Spinal cord (tissue), 10 donors: ENCODE measurements around the gene SEL1L3. TPM values are rescaled to one million over a fixed set of nuclear protein-coding genes. Genes with fewer than 3 reads are reported as not detected.

Experiments
- DNase-seq, 6 donors: peaks; one replicate each; pipeline versions ENCODE4 v3.0.0 to v3.0.0-alpha.2; 2013 to 2015; ENCODE audit warnings: low spot score in 6 of 6, low read depth in 4 of 6
- H3K27ac ChIP-seq: one replicate; pipeline ENCODE4 v1.5.1; 2013; ENCODE audit warnings: low read depth, low read length, control low read depth
- H3K27me3 ChIP-seq: one replicate; pipeline ENCODE4 v1.6.1; 2013; ENCODE audit warnings: low read length; ENCODE audit not compliant: control insufficient read depth, insufficient read depth
- H3K36me3 ChIP-seq: one replicate; pipeline ENCODE4 v1.6.1; 2013; ENCODE audit warnings: low read length; ENCODE audit not compliant: control insufficient read depth, insufficient read depth
- H3K4me1 ChIP-seq: one replicate; pipeline ENCODE4 v1.6.1; 2013; ENCODE audit warnings: low read length; ENCODE audit not compliant: control insufficient read depth, insufficient read depth
- H3K4me3 ChIP-seq: one replicate; pipeline ENCODE4 v1.5.1; 2013; ENCODE audit warnings: low read depth, low read length, control low read depth
- H3K9me3 ChIP-seq: one replicate; pipeline ENCODE4 v1.6.1; 2013; ENCODE audit warnings: low read length; ENCODE audit not compliant: control insufficient read depth, insufficient read depth
- WGBS: methylation state at CpG from one replicate; pipeline ENCODE4 v1.1.5; 2013; ENCODE audit warnings: missing lambda C conversion rate; ENCODE audit not compliant: insufficient coverage; 5-methylcytosine and 5-hydroxymethylcytosine counted together
- polyA plus RNA-seq, 2 donors: library from polyadenylated mRNA; unstranded; fragments of 120-200 nt; gene quantifications; one replicate each; pipeline ENCODE4 v1.2.1, GENCODE V29; 2013; ENCODE audit not compliant: insufficient read length in 2 of 2
- total RNA-seq, 2 donors: library from RNA; depleted of rRNA in 1 of 2; stranded (reverse); fragments of 120-200 nt in 1 of 2; fragments of >200 nt in 1 of 2; gene quantifications; one replicate each; pipeline versions ENCODE4 v1.2.3 to v1.2.4, GENCODE V29; 2013 to 2014
- donor health status: healthy.

The SEL1L3 gene
- total and polyA plus RNA-seq, 4 donors = 19.2 to 27.5 (median 22.6) TPM

DNA sequence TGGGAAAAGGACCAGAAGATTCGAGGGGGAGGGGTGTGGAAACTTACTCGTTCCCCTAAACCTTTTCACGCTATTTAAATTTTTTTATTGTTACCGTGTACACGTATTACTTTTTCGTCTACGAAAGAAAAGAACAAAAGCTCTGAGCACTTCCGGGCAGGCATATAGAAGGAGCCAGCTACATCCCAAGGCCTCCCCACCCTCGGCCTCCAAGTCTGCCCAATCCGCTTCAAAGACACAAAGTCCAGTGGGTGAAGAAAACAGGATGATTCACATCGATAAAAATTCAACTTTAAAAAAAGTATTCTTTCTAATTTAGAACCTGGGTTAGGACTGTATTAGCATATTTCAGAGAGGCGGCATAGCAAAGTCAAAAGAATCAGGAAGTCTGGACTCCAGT, 23.1 kb downstream of the SEL1L3 start:
- H3K27ac ChIP-seq = no peak overlapping the region
- no peak for DNase-seq
- no peaks in the 10 kb centered on the region for H3K4me1 ChIP-seq
- H3K27me3 ChIP-seq = no peaks in the 10 kb centered on the region
- 60% methylated on average over 7 of the region's 12 CpGs for WGBS
- no peaks in the 10 kb centered on the region for H3K9me3 ChIP-seq
- H3K36me3 ChIP-seq = peaks cover 5% of the 10 kb centered on the region
- no peak overlapping the region for H3K4me3 ChIP-seq

GRCh38 chr4:25839233-25839632, 23.6 kb downstream of the SEL1L3 start:
- Histone ChIP-seq H3K9me3 (no peaks in the 10 kb centered on the region), H3K27me3 (no peaks in the 10 kb centered on the region), H3K4me1 (no peaks in the 10 kb centered on the region), H3K27ac (no peak overlapping the region), H3K36me3 (peaks cover 5% of the 10 kb centered on the region), H3K4me3 (no peak overlapping the region)
- WGBS = 76% methylated on average over 6 of the region's 8 CpGs
- DNase-seq = no peak

DNA sequence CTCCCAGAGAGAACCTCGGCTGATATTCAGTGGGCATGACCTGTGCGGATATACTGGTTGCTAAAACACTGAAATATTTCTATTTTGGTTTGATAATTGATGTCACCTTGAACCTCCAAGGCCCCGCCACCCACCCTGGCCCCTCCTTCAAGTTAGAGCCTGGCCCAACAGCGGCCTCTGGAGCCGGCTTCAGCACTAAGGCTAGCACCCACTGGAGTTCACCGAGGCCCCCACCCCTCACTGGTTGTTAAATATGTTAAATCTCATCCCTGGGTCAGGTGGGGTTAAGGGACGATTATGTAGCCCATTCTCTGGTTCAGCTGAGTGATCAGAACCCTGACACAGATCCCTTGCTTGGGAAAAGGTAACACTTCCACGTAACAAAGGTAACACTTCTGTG, 24.3 kb downstream of the SEL1L3 start:
- WGBS = 67% methylated on average over 1 of the region's 8 CpGs
- Histone ChIP-seq H3K4me1 (no peaks in the 10 kb centered on the region), H3K9me3 (no peaks in the 10 kb centered on the region), H3K27me3 (no peaks in the 10 kb centered on the region), H3K4me3 (no peak overlapping the region), H3K27ac (no peak overlapping the region), H3K36me3 (peaks cover 1% of the 10 kb centered on the region)
- no peak for DNase-seq

GRCh38 chr4:25837107-25837506, 25.7 kb downstream of the SEL1L3 start:
- Histone ChIP-seq H3K4me3 (no peak overlapping the region), H3K9me3 (no peaks in the 10 kb centered on the region), H3K27me3 (no peaks in the 10 kb centered on the region), H3K36me3 (no peaks in the 10 kb centered on the region), H3K27ac (no peak overlapping the region), H3K4me1 (no peaks in the 10 kb centered on the region)
- WGBS = 91% methylated on average over 1 of the region's 4 CpGs
- no peak for DNase-seq

- no peak for DNase-seq
- H3K27me3 ChIP-seq = no peaks in the 10 kb centered on the region
- no peaks in the 10 kb centered on the region for H3K9me3 ChIP-seq
- no peaks in the 10 kb centered on the region for H3K36me3 ChIP-seq
- no peaks in the 10 kb centered on the region for H3K4me1 ChIP-seq
- no peak overlapping the region for H3K4me3 ChIP-seq
- no peak overlapping the region for H3K27ac ChIP-seq
- no CpG with 5 or more reads among the region's 1 CpG for WGBS
Measured at GRCh38 chr4:25835384-25835783, 27.4 kb downstream of the SEL1L3 start.

DNA sequence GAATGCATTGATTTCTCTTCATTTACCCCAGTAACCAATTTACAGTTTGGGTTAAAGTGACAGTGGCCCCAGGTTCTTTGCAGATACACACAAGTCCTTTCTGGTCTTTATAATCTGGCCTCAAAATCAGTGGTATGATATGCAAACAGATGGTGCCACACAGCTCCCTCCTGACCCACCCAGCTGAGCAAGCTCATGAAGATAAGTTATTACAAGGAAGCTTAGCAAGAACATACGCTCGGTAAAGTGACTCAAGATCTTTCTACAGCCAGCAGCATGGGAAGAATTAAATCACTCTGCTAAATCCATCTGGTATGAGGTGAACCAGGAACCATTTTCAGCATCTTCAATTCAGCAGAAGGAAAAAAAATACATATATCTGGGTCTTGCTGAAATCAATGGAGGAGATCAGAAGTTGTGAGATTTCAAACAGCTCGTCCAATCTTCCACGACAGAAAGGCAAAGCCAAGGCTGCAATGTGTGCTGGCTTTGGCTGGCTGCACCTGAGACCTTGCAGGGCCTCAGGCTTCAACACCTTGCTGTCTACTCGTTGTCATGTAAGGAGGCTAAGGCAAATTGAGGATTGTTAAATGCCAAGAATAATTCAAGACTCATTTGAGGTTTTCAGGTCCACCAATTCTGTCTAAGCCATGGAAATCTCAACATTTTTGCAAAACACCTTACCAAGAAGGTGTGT, 28.2 kb downstream of the SEL1L3 start:
- WGBS = 95% methylated on average over 2 of the region's 5 CpGs
- no peaks in the 10 kb centered on the region for H3K27me3 ChIP-seq
- no peak overlapping the region for H3K27ac ChIP-seq
- no peaks in the 10 kb centered on the region for H3K36me3 ChIP-seq
- H3K4me3 ChIP-seq = no peak overlapping the region
- no peaks in the 10 kb centered on the region for H3K4me1 ChIP-seq
- H3K9me3 ChIP-seq = no peaks in the 10 kb centered on the region
- peak in 1 of 6 donors; percentile 55 for DNase-seq

GRCh38 chr4:25830548-25830947, 32.2 kb downstream of the SEL1L3 start:
- no peak overlapping the region for H3K27ac ChIP-seq
- no peaks in the 10 kb centered on the region for H3K9me3 ChIP-seq
- H3K4me3 ChIP-seq = no peak overlapping the region
- H3K4me1 ChIP-seq = no peaks in the 10 kb centered on the region
- WGBS = 75% methylated on average over 1 of the region's 5 CpGs
- H3K27me3 ChIP-seq = no peaks in the 10 kb centered on the region
- no peaks in the 10 kb centered on the region for H3K36me3 ChIP-seq
- DNase-seq = no peak

GRCh38 chr4:25827897-25828296, 34.9 kb downstream of the SEL1L3 start:
- Histone ChIP-seq H3K4me1 (peaks cover 3% of the 10 kb centered on the region), H3K27ac (no peak overlapping the region), H3K4me3 (no peak overlapping the region), H3K9me3 (no peaks in the 10 kb centered on the region), H3K27me3 (no peaks in the 10 kb centered on the region), H3K36me3 (no peaks in the 10 kb centered on the region)
- 83% methylated on average over 4 of the region's 4 CpGs for WGBS
- no peak for DNase-seq

DNA sequence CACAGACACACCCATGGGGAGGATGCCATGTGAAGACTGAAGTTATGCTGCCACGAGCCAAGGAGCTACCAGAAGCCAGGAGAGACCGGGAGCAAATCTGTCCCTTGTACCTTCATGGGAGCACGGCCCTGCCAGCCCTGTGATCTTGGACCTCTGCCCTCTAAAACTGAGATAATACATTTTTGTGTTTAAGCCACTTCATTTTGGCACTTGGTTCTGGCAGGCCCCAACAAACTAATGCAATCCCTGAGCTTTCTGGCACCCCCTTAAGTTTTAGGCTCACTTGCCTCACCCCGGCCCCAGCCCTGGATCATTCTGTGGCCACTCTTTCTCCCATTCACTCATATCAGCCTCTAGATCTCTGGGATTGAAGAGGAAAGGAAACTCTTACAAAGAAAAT, 35.4 kb downstream of the SEL1L3 start:
- WGBS = 93% methylated on average over 3 of the region's 4 CpGs
- DNase-seq = no peak
- H3K27ac ChIP-seq = no peak overlapping the region
- no peaks in the 10 kb centered on the region for H3K9me3 ChIP-seq
- H3K36me3 ChIP-seq = no peaks in the 10 kb centered on the region
- H3K27me3 ChIP-seq = no peaks in the 10 kb centered on the region
- peaks cover 3% of the 10 kb centered on the region for H3K4me1 ChIP-seq
- no peak overlapping the region for H3K4me3 ChIP-seq

- no peak for DNase-seq
- Histone ChIP-seq H3K4me1 (peaks cover 3% of the 10 kb centered on the region), H3K9me3 (no peaks in the 10 kb centered on the region), H3K27ac (no peak overlapping the region), H3K27me3 (no peaks in the 10 kb centered on the region), H3K4me3 (no peak overlapping the region), H3K36me3 (no peaks in the 10 kb centered on the region)
- 100% methylated on average over 3 of the region's 10 CpGs for WGBS
Measured at GRCh38 chr4:25826074-25826752, 36.6 kb downstream of the SEL1L3 start.
